ENCODE measurements around the gene CHRNA7.
"Not testable (repeated sequence)": the region's sequence is repeated elsewhere in the genome, so short reads cannot be mapped to it uniquely, and the experiment has no call there.

- TF ChIP-seq POLR2AphosphoS5 (IDR thresholded peaks at IDR 0.05; ENCODE audit: borderline replicate concordance, low read depth, low read length); EZH2 (IDR thresholded peaks at IDR 0.05): not testable (repeated sequence)
These were observed 135.5 kb downstream of the CHRNA7 start for GRCh38 chr15:32165775-32166174.

Data from SK-N-MC (cell line).